H9 (cell line): ENCODE data around the gene RAI14. TPM values are rescaled to one million over a fixed set of nuclear protein-coding genes. Genes with fewer than 3 reads are reported as not detected.

Experiments
- DNase-seq: peaks from one replicate; pipeline ENCODE4 v3.0.0-alpha.2; 2017
- H2AFZ ChIP-seq: one replicate; pipeline ENCODE4 v1.6.1; 2013; ENCODE audit warnings: mild to moderate bottlenecking, low read length, control low read depth, moderate library complexity
- H2AK5ac ChIP-seq: 2 replicates; pipeline ENCODE4 v1.6.1; 2013; ENCODE audit warnings: low read length, control low read depth, mixed read lengths; ENCODE audit not compliant: insufficient read length
- H2BK120ac ChIP-seq: one replicate; pipeline ENCODE4 v1.6.1; 2013; ENCODE audit warnings: low read depth, mild to moderate bottlenecking, low read length, control low read depth, inconsistent platforms; ENCODE audit not compliant: poor library complexity, severe bottlenecking
- H2BK12ac ChIP-seq: 2 replicates; pipeline ENCODE4 v1.6.1; 2013; ENCODE audit warnings: low read length, control low read depth, mixed read lengths, low read depth; ENCODE audit not compliant: insufficient read length
- H2BK15ac ChIP-seq: 2 replicates; pipeline ENCODE4 v1.6.1; 2013; ENCODE audit warnings: low read depth, low read length, control low read depth
- H2BK20ac ChIP-seq: one replicate; pipeline ENCODE4 v1.6.1; 2013; ENCODE audit warnings: low read depth, mild to moderate bottlenecking, low read length, control low read depth, inconsistent platforms; ENCODE audit not compliant: poor library complexity, severe bottlenecking
- H2BK5ac ChIP-seq: 2 replicates; pipeline ENCODE4 v1.6.1; 2013; ENCODE audit warnings: low read length, control low read depth, mixed read lengths; ENCODE audit not compliant: insufficient read length
- H3K14ac ChIP-seq: 2 replicates; pipeline ENCODE4 v1.6.1; 2013; ENCODE audit warnings: low read length, control low read depth; ENCODE audit not compliant: insufficient read depth
- H3K18ac ChIP-seq: 2 replicates; pipeline ENCODE4 v1.6.1; 2013; ENCODE audit warnings: low read depth, mild to moderate bottlenecking, mixed read lengths, low read length, control low read depth; ENCODE audit not compliant: insufficient read length
- H3K23ac ChIP-seq: 2 replicates; pipeline ENCODE4 v1.6.1; 2013; ENCODE audit warnings: low read length, control low read depth, mixed read lengths, low read depth; ENCODE audit not compliant: insufficient read length
- H3K23me2 ChIP-seq: 2 replicates; pipeline ENCODE4 v1.6.1; 2013; ENCODE audit warnings: low read depth, mild to moderate bottlenecking, mixed read lengths, low read length, control low read depth; ENCODE audit not compliant: insufficient read length, poor library complexity, severe bottlenecking
- H3K27ac ChIP-seq: 2 replicates; pipeline ENCODE4 v1.5.1; 2013; ENCODE audit warnings: low read length, control low read depth, mixed read lengths, low read depth; ENCODE audit not compliant: insufficient read length
- H3K27me3 ChIP-seq: 2 replicates; pipeline ENCODE4 v1.6.1; 2013; ENCODE audit warnings: low read length, control low read depth, inconsistent platforms; ENCODE audit not compliant: insufficient read depth
- H3K4ac ChIP-seq: 2 replicates; pipeline ENCODE4 v1.6.1; 2013; ENCODE audit warnings: low read depth, mild to moderate bottlenecking, control low read depth, inconsistent platforms, low read length, moderate library complexity
- H3K4me1 ChIP-seq: 2 replicates; pipeline ENCODE4 v1.6.1; 2013; ENCODE audit warnings: low read length, control low read depth, inconsistent platforms; ENCODE audit not compliant: insufficient read depth
- H3K4me2 ChIP-seq: 2 replicates; pipeline ENCODE4 v1.6.1; 2013; ENCODE audit warnings: low read length, control low read depth, mixed read lengths; ENCODE audit not compliant: insufficient read length, insufficient read depth
- H3K56ac ChIP-seq: 2 replicates; pipeline ENCODE4 v1.6.1; 2013; ENCODE audit warnings: low read depth, mild to moderate bottlenecking, mixed read lengths, low read length, control low read depth; ENCODE audit not compliant: insufficient read length
- H3K79me1 ChIP-seq: 2 replicates; pipeline ENCODE4 v1.6.1; 2013; ENCODE audit warnings: low read depth, mild to moderate bottlenecking, moderate library complexity, low read length, control low read depth, inconsistent platforms; ENCODE audit not compliant: insufficient read depth, poor library complexity, severe bottlenecking
- H3K79me2 ChIP-seq: 2 replicates; pipeline ENCODE4 v1.6.1; 2013; ENCODE audit warnings: low read length, control low read depth, inconsistent platforms; ENCODE audit not compliant: insufficient read depth
- H3K9ac ChIP-seq: 2 replicates; pipeline ENCODE4 v1.6.1; 2013; ENCODE audit warnings: low read length, control low read depth, mixed read lengths; ENCODE audit not compliant: insufficient read length; ENCODE audit errors: extremely low read depth
- H3K9me3 ChIP-seq: one replicate; pipeline ENCODE4 v1.6.1; 2013; ENCODE audit warnings: low read depth, low read length, inconsistent platforms; ENCODE audit not compliant: control insufficient read depth
- H3T11ph ChIP-seq: one replicate; pipeline ENCODE4 v1.6.1; 2013; ENCODE audit warnings: mild to moderate bottlenecking, low read length, control low read depth, inconsistent platforms
- H4K20me1 ChIP-seq: one replicate; pipeline ENCODE4 v1.6.1; 2013; ENCODE audit not compliant: control insufficient read depth, insufficient read length, insufficient read depth
- H4K5ac ChIP-seq: 2 replicates; pipeline ENCODE4 v1.6.1; 2013; ENCODE audit warnings: low read depth, mild to moderate bottlenecking, mixed read lengths, low read length, control low read depth; ENCODE audit not compliant: insufficient read length
- H4K8ac ChIP-seq: replicated peaks from 2 replicates; pipeline ENCODE4 v1.6.1; 2013; ENCODE audit warnings: low read length, control low read depth, mixed read lengths, low read depth; ENCODE audit not compliant: insufficient read length
- H4K91ac ChIP-seq: 2 replicates; pipeline ENCODE4 v1.6.1; 2013; ENCODE audit warnings: low read depth, mild to moderate bottlenecking, moderate library complexity, mixed read lengths, low read length, control low read depth; ENCODE audit not compliant: insufficient read length
- H3K27ac Mint-ChIP-seq, 3 experiments: 2 replicates in 2 of 3; 3 replicates in 1 of 3; pipeline ENCODE4 v1.8.0; 2020 to 2021; ENCODE audit warnings: mixed read lengths in 3 of 3, mild to moderate bottlenecking in 1 of 3, moderate library complexity in 1 of 3
- H3K27me3 Mint-ChIP-seq: 2 replicates; pipeline ENCODE4 v1.8.0; 2021; ENCODE audit warnings: low read depth, mild to moderate bottlenecking, moderate library complexity, mixed read lengths
- H3K36me3 Mint-ChIP-seq, 3 experiments: 2 replicates in 2 of 3; 3 replicates in 1 of 3; pipeline ENCODE4 v1.8.0; 2020 to 2021; ENCODE audit warnings: low read depth in 3 of 3, mixed read lengths in 3 of 3; ENCODE audit not compliant: insufficient read depth in 1 of 3
- H3K4me1 Mint-ChIP-seq, 2 experiments: 2 replicates each; pipeline ENCODE4 v1.8.0; 2020; ENCODE audit warnings: mixed read lengths in 2 of 2
- H3K4me3 Mint-ChIP-seq, 2 experiments: 2 replicates in 1 of 2; 3 replicates in 1 of 2; pipeline ENCODE4 v1.8.0; 2020 to 2021; ENCODE audit warnings: mild to moderate bottlenecking in 2 of 2, mixed read lengths in 2 of 2, moderate library complexity in 1 of 2
- H3K9me3 Mint-ChIP-seq, 2 experiments: 2 replicates in 1 of 2; 3 replicates in 1 of 2; pipeline ENCODE4 v1.8.0; 2020; ENCODE audit warnings: mild to moderate bottlenecking in 2 of 2, mixed read lengths in 2 of 2, moderate library complexity in 1 of 2
- CTCF ChIP-seq: fragments of 200-600 bp; sonication (generic); conservative IDR thresholded peaks from 3 replicates; pipeline ENCODE4 v1.8.0; 2021; ENCODE audit warnings: antibody characterized with exemption, mild to moderate bottlenecking
- WGBS: extraction: QIAGEN DNeasy Blood & Tissue Kit; methylation state at CpG from one replicate; pipeline ENCODE4 v1.1.7; 2013; ENCODE audit warnings: missing lambda C conversion rate, low lambda C conversion rate, mixed read lengths; ENCODE audit not compliant: insufficient read length; ENCODE audit errors: extremely low coverage; 5-methylcytosine and 5-hydroxymethylcytosine counted together
- total RNA-seq: library from RNA; stranded (reverse); gene quantifications from 2 replicates; pipeline ENCODE4 v1.2.1, GENCODE V29; 2021

Gene RAI14
- total RNA-seq, 1 experiment from 2014 or later, result 127 TPM

- Histone ChIP-seq H3K23ac (no peak overlapping the region), H3K56ac (no peak overlapping the region), H3K79me2 (peaks cover 18% of the 10 kb centered on the region; the same call in 1 of the 2 replicates), H4K20me1 (no peaks in the 10 kb centered on the region), H3K14ac (no peak overlapping the region), H2BK20ac (no peak overlapping the region), H3K4ac (no peak overlapping the region), H3K9me3 (no peaks in the 10 kb centered on the region), H3K27me3 (no peaks in the 10 kb centered on the region), H2BK120ac (no peak overlapping the region), H2BK15ac (no peak overlapping the region), H3K9ac (no peak overlapping the region), H2BK12ac (no peak overlapping the region), H4K8ac (no peak overlapping the region), H3K23me2 (no peaks in the 10 kb centered on the region), H2AFZ (no peak overlapping the region), H3T11ph (no peak overlapping the region), H3K4me1 (peaks cover 15% of the 10 kb centered on the region; the same call in 1 of the 2 replicates), H3K18ac (no peak overlapping the region), H4K5ac (no peak overlapping the region), H3K4me2 (no peak overlapping the region), H3K27ac (no peak overlapping the region), H2AK5ac (no peak overlapping the region), H3K79me1 (peaks cover 11% of the 10 kb centered on the region), H2BK5ac (no peak overlapping the region), H4K91ac (no peak overlapping the region)
- H3K4me3 Mint-ChIP-seq, result no peak overlapping the region
- H3K36me3 Mint-ChIP-seq, result peaks cover 6 to 16% (median 7%) of the 10 kb centered on the region in 3 experiments; a peak in 5 of 7 replicates
- no CpG with 5 or more reads among the region's 6 CpGs for WGBS
- no peak for DNase-seq
- peaks cover 53 to 62% of the 10 kb centered on the region in 2 experiments for H3K4me1 Mint-ChIP-seq
- TF ChIP-seq CTCF, result no peak
- H3K9me3 Mint-ChIP-seq, result no peaks in the 10 kb centered on the region
- peak overlapping the region in 1 of 3 experiments; percentile 58; a peak in 5 of 7 replicates for H3K27ac Mint-ChIP-seq
- H3K27me3 Mint-ChIP-seq, result no peaks in the 10 kb centered on the region
Observed at GRCh38 chr5:34698754-34699153, 42.6 kb downstream of the RAI14 start.
